K562 (cell line): Measurements from ENCODE around the gene CALY. TPM values are rescaled to one million over a fixed set of nuclear protein-coding genes. Genes with fewer than 3 reads are reported as not detected.

Experiments
- ATF7 ChIP-seq: fragments of 450-650 bp; IDR thresholded peaks from 2 replicates; pipeline ENCODE4 v1.7.1; 2014; ENCODE audit warnings: mild to moderate bottlenecking, moderate library complexity
- CBX1 ChIP-seq: sonication (generic); IDR thresholded peaks from 2 replicates; pipeline ENCODE4 v1.6.1; 2016; ENCODE audit warnings: antibody characterized with exemption, low read depth, mild to moderate bottlenecking
- CREB1 ChIP-seq, 2 experiments: sonication (generic) in 1 of 2; formaldehyde crosslinking in 1 of 2; IDR thresholded peaks; 2 replicates each; pipeline versions ENCODE4 v1.6.1 to v1.8.0; 2012 to 2022; ENCODE audit warnings: inconsistent platforms in 1 of 2, mild to moderate bottlenecking in 1 of 2, missing genetic modification reagents in 1 of 2, moderate library complexity in 1 of 2
- ETS1 ChIP-seq: conservative IDR thresholded peaks from 2 replicates; pipeline ENCODE4 v1.6.1; 2011; ENCODE audit warnings: low read depth, mild to moderate bottlenecking, low read length; ENCODE audit not compliant: control insufficient read depth
- GMEB1 ChIP-seq: fragments of 250-450 bp; sonication (Bioruptor Pico); IDR thresholded peaks from 2 replicates; pipeline ENCODE4 v1.4.0; 2020; ENCODE audit warnings: mild to moderate bottlenecking
- HDAC1 ChIP-seq, 2 experiments: fragments of 450-650 bp; IDR thresholded peaks; 2 replicates each; pipeline ENCODE4 v1.6.1; 2016 to 2017; ENCODE audit warnings: inconsistent platforms in 1 of 2, mild to moderate bottlenecking in 1 of 2, moderate library complexity in 1 of 2
- HNRNPL ChIP-seq: fragments of 200-400 bp; formaldehyde crosslinking; IDR thresholded peaks from 2 replicates; pipeline ENCODE4 v1.6.1; 2017; ENCODE audit warnings: low read depth, mild to moderate bottlenecking, low read length
- KDM4B ChIP-seq, 2 experiments: fragments of 450-650 bp in 1 of 2; sonication (generic) in 1 of 2; IDR thresholded peaks; 2 replicates each; pipeline ENCODE4 v1.6.1; 2016 to 2017; ENCODE audit warnings: borderline replicate concordance in 2 of 2, antibody characterized with exemption in 1 of 2, low read depth in 1 of 2, mild to moderate bottlenecking in 1 of 2
- POLR2A ChIP-seq: fragments of 450-650 bp; conservative IDR thresholded peaks from 2 replicates; pipeline ENCODE4 v1.6.1; 2016
- POU5F1 ChIP-seq: fragments of 150-350 bp; IDR thresholded peaks from 2 replicates; pipeline ENCODE4 v1.6.1; 2014; ENCODE audit warnings: borderline replicate concordance, low read length, low read depth, mild to moderate bottlenecking; ENCODE audit not compliant: partially characterized antibody
- ZBTB1 ChIP-seq: sonication (generic); formaldehyde crosslinking; IDR thresholded peaks from 2 replicates; pipeline ENCODE4 v1.8.1; 2023; ENCODE audit warnings: missing genetic modification reagents, low read depth, mild to moderate bottlenecking, borderline replicate concordance
- ZNF24 ChIP-seq: fragments of 450-650 bp; IDR thresholded peaks from 2 replicates; pipeline ENCODE4 v1.6.1; 2016
- ZNF280B ChIP-seq: fragments of 250-450 bp; sonication (Bioruptor Pico); IDR thresholded peaks from 2 replicates; pipeline ENCODE4 v1.5.1; 2021; ENCODE audit warnings: mild to moderate bottlenecking
- polyA plus RNA-seq, 8 experiments: library from polyadenylated mRNA; depleted of rRNA in 4 of 8; stranded (reverse) in 5 of 8; unstranded in 3 of 8; fragments of >200 nt; fragmentation: Nextera tagmentation in 2 of 8; fragmentation: Illumina TruSeq in 1 of 8; extraction: Ambion mirVana in 2 of 8; extraction: Trizol in 1 of 8; gene quantifications; 2 replicates each; pipeline versions ENCODE4 v1.2.1 to v1.2.3, GENCODE V29; 2011 to 2014; ENCODE audit warnings: inconsistent platforms in 1 of 8, missing spikeins in 1 of 8
- total RNA-seq, 7 experiments: library from RNA; depleted of rRNA in 6 of 7; stranded (reverse); fragments of >200 nt in 6 of 7; fragmentation: Illumina TruSeq in 2 of 7; extraction: Trizol in 2 of 7; gene quantifications; 2 replicates each; pipeline versions ENCODE4 v1.2.1 to v1.2.3, GENCODE V29; 2011 to 2021; ENCODE audit warnings: low replicate concordance in 1 of 7
- TF ChIP-seq, protein P1 (sequence below): fragments of 450-650 bp; IDR thresholded peaks from 2 replicates; pipeline ENCODE4 v1.6.1; 2016; ENCODE audit warnings: low read depth

CALY gene
- total and polyA plus RNA-seq, 9 of the 15 experiments (the other 6 are each of a cell fraction or from before 2014, with no cell fraction given), result not detected

GRCh38 chr10:133308421-133309099, 28.1 kb downstream of the CALY start, which contains the start of the genes TUBGCP2 and ZNF511 (continued):
- TF ChIP-seq, protein P1, sequence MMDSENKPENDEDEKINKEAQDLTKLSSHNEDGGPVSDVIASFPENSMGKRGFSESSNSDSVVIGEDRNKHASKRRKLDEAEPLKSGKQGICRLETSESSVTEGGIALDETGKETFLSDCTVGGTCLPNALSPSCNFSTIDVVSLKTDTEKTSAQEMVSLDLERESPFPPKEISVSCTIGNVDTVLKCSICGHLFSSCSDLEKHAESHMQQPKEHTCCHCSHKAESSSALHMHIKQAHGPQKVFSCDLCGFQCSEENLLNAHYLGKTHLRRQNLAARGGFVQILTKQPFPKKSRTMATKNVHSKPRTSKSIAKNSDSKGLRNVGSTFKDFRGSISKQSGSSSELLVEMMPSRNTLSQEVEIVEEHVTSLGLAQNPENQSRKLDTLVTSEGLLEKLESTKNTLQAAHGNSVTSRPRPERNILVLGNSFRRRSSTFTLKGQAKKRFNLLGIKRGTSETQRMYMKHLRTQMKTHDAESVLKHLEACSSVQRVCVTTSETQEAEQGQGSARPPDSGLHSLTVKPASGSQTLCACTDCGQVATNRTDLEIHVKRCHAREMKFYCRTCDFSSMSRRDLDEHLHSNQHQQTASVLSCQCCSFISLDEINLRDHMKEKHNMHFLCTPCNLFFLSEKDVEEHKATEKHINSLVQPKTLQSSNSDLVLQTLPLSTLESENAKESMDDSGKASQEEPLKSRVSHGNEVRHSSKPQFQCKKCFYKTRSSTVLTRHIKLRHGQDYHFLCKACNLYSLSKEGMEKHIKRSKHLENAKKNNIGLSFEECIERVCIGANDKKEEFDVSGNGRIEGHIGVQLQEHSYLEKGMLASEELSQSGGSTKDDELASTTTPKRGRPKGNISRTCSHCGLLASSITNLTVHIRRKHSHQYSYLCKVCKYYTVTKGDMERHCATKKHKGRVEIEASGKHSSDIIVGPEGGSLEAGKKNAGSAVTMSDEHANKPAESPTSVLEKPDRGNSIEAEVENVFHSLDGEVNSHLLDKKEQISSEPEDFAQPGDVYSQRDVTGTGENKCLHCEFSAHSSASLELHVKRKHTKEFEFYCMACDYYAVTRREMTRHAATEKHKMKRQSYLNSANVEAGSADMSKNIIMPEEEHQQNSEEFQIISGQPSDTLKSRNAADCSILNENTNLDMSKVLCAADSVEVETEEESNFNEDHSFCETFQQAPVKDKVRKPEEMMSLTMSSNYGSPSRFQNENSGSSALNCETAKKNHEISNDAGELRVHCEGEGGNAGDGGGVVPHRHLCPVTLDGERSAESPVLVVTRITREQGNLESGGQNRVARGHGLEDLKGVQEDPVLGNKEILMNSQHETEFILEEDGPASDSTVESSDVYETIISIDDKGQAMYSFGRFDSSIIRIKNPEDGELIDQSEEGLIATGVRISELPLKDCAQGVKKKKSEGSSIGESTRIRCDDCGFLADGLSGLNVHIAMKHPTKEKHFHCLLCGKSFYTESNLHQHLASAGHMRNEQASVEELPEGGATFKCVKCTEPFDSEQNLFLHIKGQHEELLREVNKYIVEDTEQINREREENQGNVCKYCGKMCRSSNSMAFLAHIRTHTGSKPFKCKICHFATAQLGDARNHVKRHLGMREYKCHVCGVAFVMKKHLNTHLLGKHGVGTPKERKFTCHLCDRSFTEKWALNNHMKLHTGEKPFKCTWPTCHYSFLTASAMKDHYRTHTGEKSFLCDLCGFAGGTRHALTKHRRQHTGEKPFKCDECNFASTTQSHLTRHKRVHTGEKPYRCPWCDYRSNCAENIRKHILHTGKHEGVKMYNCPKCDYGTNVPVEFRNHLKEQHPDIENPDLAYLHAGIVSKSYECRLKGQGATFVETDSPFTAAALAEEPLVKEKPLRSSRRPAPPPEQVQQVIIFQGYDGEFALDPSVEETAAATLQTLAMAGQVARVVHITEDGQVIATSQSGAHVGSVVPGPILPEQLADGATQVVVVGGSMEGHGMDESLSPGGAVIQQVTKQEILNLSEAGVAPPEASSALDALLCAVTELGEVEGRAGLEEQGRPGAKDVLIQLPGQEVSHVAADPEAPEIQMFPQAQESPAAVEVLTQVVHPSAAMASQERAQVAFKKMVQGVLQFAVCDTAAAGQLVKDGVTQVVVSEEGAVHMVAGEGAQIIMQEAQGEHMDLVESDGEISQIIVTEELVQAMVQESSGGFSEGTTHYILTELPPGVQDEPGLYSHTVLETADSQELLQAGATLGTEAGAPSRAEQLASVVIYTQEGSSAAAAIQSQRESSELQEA, result peak; percentile 84
- peak; percentile 60 for TF ChIP-seq POU5F1
- 0 out of 4 replicates have a peak, but pooled peaks of 1 of the 2 experiments have one; percentile 18 for TF ChIP-seq HDAC1 (IDR thresholded peaks at IDR 0.05)
- peak; percentile 67 for TF ChIP-seq POLR2A
- TF ChIP-seq CBX1, result peak; percentile 19; the same call in 1 of the 2 replicates
- peak; percentile 46; the same call in 1 of the 2 replicates for TF ChIP-seq ZBTB1 (CRISPR knock-in tag)
- TF ChIP-seq ZNF24, result no peak; the same call in 1 of the 2 replicates
- peak; percentile 95 for TF ChIP-seq ATF7
- peak; percentile 92 for TF ChIP-seq ETS1
- TF ChIP-seq CREB1 (IDR thresholded peaks at IDR 0.05), result peak; percentile 66; the same call in 1 of the 2 replicates
- TF ChIP-seq CREB1 (CRISPR knock-in tag; IDR thresholded peaks at IDR 0.05), result peak; percentile 89
- TF ChIP-seq HNRNPL, result peak; percentile 20; the same call in 1 of the 2 replicates
- TF ChIP-seq ZNF280B (CRISPR knock-in tag), result no peak
- TF ChIP-seq GMEB1, result peak; percentile 48; the same call in 1 of the 2 replicates
- 0 out of 4 replicates have a peak, but pooled peaks of 1 of the 2 experiments have one; percentile 2 for TF ChIP-seq KDM4B (IDR thresholded peaks at IDR 0.05; ENCODE audit: borderline replicate concordance in 2 of 2, low read depth in 1 of 2)
